BE2C (cell line): ENCODE measurements around the gene MACROD1.
"Not testable (repeated sequence)": the region's sequence is repeated elsewhere in the genome, so short reads cannot be mapped to it uniquely, and the experiment has no call there.

Experiments
- DNase-seq: peaks from one replicate; pipeline ENCODE4 v3.0.0-alpha.2; 2020
- H3K27me3 ChIP-seq: fragments of 250-450 bp; sonication (Bioruptor Pico); 2 replicates; pipeline ENCODE4 v1.5.1; 2020; ENCODE audit warnings: mild to moderate bottlenecking
- H3K36me3 ChIP-seq: fragments of 250-450 bp; sonication (Bioruptor Pico); 2 replicates; pipeline ENCODE4 v1.5.1; 2020; ENCODE audit warnings: mild to moderate bottlenecking
- H3K4me1 ChIP-seq: fragments of 250-450 bp; sonication (Bioruptor Pico); 2 replicates; pipeline ENCODE4 v1.5.1; 2020
- H3K4me3 ChIP-seq: 2 replicates; pipeline ENCODE4 v1.5.1; 2011; ENCODE audit warnings: low read depth, low read length
- H3K9me3 ChIP-seq: fragments of 250-450 bp; sonication (Bioruptor Pico); 2 replicates; pipeline ENCODE4 v1.5.1; 2020
- CTCF ChIP-seq: IDR thresholded peaks from 2 replicates; pipeline ENCODE4 v1.5.1; 2012; ENCODE audit warnings: mild to moderate bottlenecking, low read depth, low read length

The MACROD1 gene

GRCh38 chr11:63969461-63969860 is 196.5 kb downstream of the MACROD1 start:
- no peak for TF ChIP-seq CTCF
- no peaks in the 10 kb centered on the region for H3K4me1 ChIP-seq
- H3K36me3 ChIP-seq: no peaks in the 10 kb centered on the region
- H3K9me3 ChIP-seq: no peaks in the 10 kb centered on the region
- no peaks in the 10 kb centered on the region for H3K27me3 ChIP-seq
- no peak for DNase-seq
- H3K4me3 ChIP-seq: no peak overlapping the region

- DNase-seq: no peak
- Histone ChIP-seq H3K36me3 (no peaks in the 10 kb centered on the region), H3K4me1 (no peaks in the 10 kb centered on the region), H3K9me3 (no peaks in the 10 kb centered on the region), H3K27me3 (no peaks in the 10 kb centered on the region), H3K4me3 (no peak overlapping the region)
- TF ChIP-seq CTCF: no peak
These were observed 199.5 kb downstream of the MACROD1 start for GRCh38 chr11:63966444-63966843.

DNA sequence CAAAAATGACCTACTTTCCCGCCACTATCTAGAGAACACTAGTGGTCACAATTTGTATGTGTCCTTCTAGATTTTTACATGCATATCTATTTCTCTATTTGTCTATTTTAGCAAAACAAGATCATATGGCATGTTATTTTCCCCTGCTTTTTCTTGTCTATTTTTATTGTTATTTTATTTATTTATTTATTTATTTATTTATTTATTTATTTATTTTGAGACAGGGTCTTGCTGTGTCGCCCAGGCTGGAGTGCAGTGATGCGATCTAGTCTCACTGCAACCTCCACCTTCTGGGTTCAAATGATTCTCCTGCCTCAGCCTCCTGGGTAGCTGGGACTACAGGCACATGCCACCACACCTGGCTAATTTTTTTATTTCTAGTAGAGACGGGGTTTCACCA is 202.0 kb downstream of the MACROD1 start:
- not testable (repeated sequence) for H3K4me3 ChIP-seq, DNase-seq, H3K36me3 ChIP-seq, H3K9me3 ChIP-seq, H3K27me3 ChIP-seq, H3K4me1 ChIP-seq

GRCh38 chr11:63961608-63962412 is 204.1 kb downstream of the MACROD1 start:
- TF ChIP-seq CTCF: no peak
- H3K27me3 ChIP-seq: no peaks in the 10 kb centered on the region
- H3K36me3 ChIP-seq: no peaks in the 10 kb centered on the region
- no peaks in the 10 kb centered on the region for H3K9me3 ChIP-seq
- no peaks in the 10 kb centered on the region for H3K4me1 ChIP-seq
- no peak overlapping the region for H3K4me3 ChIP-seq
- DNase-seq: peak; percentile 56

GRCh38 chr11:63958008-63958407 is 207.9 kb downstream of the MACROD1 start:
- H3K4me3 ChIP-seq: no peak overlapping the region
- no peaks in the 10 kb centered on the region for H3K4me1 ChIP-seq
- no peaks in the 10 kb centered on the region for H3K9me3 ChIP-seq
- no peaks in the 10 kb centered on the region for H3K27me3 ChIP-seq
- TF ChIP-seq CTCF: no peak
- DNase-seq: no peak
- peaks cover 8% of the 10 kb centered on the region for H3K36me3 ChIP-seq

- peaks cover 15% of the 10 kb centered on the region for H3K36me3 ChIP-seq
These were observed 213.3 kb downstream of the MACROD1 start for GRCh38 chr11:63952570-63952969.

More at GRCh38 chr11:63952570-63952969, 213.3 kb downstream of the MACROD1 start:
- no peaks in the 10 kb centered on the region for H3K4me1 ChIP-seq
- no peak for TF ChIP-seq CTCF
- no peaks in the 10 kb centered on the region for H3K9me3 ChIP-seq
- no peak for DNase-seq
- no peaks in the 10 kb centered on the region for H3K27me3 ChIP-seq
- H3K4me3 ChIP-seq: no peak overlapping the region
